GM19239 (cell line): ENCODE measurements around the gene COL4A2.

Experiments used
- DNase-seq: peaks from one replicate; pipeline ENCODE4 v3.0.0; 2011; ENCODE audit warnings: low spot score; ENCODE audit not compliant: insufficient read length
- FAIRE-seq: peaks from 2 replicates; lab custom pipeline; 2011; peaks lifted over from hg19 to GRCh38; lab: Jason Lieb, UNC

COL4A2 gene

DNA sequence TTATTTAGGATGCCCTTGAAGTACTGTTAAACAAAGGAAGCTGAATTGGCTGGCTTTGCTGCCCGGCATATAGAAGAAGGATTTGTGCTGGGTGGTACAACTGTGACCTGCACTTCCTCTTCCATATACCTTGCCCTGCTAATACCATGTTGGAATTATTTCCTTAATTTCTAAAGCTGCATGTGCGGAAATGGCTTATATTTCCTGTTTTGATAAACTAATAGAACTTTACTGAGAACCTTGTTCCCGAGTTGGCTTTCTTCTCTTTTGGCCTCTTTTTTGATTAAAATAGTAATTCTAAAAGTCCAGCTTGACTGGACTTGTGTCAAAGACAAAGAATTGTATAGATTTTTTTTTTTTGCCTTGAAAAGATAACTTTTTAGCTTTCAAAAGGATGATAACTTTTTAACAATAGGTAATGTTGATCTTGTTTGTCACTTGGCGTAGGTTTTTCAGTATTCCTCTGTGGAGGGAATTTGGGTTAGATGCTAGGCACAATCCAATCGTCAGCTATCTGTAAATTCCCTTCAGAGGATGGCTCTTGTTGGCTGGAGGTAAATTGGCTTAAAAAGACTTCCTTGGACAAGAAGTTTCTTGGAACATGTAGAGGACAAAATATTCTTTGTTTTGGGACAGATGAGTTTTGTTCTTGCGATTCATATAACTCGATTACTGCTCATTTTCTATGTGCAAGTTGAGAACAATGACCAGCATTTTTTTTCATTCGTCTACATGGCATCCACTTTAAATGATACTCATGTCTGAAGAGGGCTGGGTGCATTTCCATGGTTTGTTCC, 41.4 kb downstream of the COL4A2 start:
- DNase-seq: no peak
- FAIRE-seq: no peak

DNA sequence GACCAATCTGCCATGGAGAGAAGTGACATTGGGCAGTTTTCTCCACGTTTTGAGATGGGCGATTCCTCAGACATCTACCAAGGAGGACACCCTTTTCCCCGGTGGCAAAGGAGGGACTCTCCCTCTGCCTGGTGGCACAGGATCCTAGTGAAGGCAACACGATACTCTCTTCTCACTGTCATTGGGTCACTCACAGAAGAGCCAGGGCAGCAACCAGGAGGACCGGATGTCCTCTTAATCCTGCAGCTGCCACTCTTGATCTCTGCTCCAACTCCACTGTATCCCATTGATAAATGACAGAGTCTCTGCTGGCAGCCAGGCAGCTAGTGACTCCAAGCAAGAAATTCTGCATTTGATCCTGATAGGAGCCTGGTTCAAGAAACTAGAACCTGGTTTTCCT, 42.2 kb downstream of the COL4A2 start:
- DNase-seq (no peak), FAIRE-seq (no peak)

DNA sequence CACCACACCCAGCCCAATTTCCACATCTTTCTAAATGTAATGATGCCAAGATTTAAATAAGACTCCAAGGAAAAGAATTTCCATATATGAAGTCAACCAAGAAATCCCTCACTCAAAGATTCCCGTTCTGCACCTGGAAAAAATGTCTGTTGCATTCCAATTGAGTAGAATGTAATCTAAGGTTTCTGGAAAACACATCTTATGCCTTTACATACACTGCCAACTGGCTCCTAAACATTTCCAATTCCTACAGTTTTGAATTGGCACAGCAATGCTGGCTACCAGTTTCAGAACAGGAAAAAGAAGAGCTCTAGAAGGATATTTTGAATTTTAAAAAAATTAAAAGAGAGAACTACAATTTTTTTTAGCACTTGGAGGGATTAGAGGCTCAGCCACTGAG, 43.0 kb downstream of the COL4A2 start:
- FAIRE-seq: no peak
- no peak for DNase-seq

DNA sequence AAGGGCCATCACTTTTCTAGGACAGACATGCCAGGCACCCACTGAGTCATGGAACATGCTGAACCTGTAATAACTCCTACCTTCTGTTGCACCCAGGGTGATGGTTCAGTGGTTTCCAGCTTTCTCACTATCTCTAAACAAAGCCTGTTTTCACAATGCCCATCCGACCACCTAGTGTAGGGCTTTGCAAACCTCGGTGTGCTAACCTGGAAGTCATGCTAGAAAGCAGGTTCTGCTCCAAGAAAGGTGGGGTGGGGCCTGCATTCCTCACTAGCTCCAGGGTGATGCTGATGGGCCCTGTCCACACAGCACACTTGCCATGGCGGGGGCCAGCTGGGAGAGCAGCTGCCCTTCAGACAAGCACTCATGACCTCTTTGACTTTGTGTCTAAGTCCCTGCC, 43.4 kb downstream of the COL4A2 start:
- FAIRE-seq: no peak
- no peak for DNase-seq

DNA sequence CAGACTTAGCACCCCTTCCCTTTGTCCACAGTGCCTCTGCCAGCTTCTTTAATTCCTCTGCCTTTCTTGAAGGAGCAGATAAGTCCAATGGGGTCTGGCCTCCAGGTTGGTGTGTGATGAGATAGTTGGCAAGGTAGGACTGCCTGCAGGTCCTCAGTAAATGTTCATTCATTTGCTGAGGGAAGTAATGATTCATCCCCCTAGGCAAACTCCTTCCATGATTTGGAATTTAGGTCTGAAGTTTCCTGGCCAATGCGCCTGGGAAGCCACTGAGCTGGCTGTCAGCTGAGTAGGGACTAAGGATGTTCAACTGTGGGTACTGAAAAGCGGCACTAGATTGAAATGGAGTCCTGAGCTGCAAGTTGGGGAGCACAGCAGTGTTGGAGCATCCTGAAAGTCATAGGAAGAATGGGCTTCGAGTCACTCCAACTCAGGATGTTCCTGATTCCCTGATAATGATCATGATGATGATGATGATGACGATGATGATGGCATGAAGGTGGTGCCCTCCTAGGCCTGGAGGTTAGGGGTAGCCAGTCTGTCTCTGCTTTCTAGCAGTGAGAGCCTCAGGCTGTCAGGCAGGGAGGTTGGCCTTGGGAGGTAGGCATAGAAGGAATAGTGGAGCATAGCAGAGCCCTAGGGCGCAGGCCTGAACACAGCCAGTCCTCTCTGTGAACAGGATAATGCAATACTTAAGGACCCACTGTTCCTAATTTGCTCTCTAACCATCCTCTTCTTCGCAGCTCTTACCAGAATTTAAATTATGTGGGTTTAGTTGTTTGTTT, 44.7 kb downstream of the COL4A2 start:
- DNase-seq: no peak
- no peak for FAIRE-seq

DNA sequence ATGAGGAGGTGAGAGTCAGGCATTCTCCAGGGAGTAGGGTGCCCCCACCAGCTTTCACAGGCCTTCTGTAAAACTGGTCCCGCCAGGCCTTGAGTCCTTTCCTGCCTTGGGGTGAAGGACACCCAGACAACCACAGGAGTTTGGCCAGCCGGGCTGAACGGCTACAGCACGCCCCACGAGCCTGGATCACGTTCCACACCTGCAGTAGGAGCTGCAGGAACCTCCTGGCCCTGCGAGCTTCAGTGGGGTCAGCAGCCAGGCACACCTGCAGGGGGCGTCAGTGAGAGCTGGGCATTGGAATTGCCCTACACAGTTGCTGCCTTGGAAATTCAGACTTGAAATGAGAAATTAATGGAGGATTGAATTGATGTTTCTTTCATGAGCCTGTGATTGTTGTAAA, 45.7 kb downstream of the COL4A2 start:
- DNase-seq (no peak), FAIRE-seq (no peak)

DNA sequence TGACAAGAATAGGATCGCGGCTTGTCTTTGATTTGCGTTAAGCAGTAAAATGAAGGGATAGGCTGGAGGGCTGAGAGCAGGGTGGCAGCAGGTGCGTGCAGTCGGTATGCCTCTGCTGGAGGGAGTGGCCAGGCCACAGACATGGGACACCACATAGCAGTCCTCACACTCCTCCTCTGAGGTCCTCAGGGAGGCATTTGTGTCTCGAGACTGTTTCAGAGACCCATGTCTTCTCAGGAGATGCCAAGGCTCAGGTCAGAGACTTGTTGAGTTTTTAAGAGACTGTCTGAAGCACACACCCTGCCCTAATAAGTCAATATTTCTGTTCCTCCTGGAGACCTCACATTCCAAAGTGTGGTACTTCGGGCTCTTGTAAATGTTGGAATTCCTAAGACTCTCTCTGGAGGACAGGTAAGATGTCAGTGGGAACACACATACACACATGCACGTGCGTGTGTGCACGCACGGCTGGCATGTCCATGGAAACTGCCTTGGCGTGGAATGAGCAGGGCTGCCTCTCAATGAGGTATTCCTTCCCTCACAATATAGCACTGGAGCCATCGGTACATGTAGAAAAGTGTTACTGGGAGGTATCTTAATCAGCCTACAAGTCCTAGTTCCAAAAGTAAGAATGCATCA, 46.4 kb downstream of the COL4A2 start:
- FAIRE-seq: no peak
- no peak for DNase-seq

DNA sequence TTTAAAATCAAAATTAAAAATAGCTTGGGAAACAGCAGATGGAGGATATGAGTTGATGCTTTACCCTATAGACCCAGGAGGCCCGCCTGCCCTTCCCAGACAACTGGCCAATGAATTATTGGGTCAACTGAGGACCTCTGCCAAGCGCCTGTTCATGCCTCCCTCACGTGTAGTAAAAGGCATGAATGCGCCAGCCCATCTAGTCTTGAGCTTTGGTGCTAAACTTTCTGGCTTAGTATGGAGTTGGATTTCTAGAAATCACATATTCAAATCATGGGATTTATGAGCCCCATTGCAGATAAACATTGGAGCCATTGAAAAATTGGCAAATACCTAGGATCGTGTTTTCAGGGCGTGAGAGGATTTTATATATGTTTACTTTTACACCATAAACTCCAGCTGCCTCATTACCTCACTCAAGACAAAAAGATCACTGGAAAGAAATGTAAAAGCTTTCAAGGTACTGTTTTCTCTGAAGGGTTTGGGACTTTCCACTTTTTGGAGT, 47.1 kb downstream of the COL4A2 start:
- no peak for FAIRE-seq
- no peak for DNase-seq

DNA sequence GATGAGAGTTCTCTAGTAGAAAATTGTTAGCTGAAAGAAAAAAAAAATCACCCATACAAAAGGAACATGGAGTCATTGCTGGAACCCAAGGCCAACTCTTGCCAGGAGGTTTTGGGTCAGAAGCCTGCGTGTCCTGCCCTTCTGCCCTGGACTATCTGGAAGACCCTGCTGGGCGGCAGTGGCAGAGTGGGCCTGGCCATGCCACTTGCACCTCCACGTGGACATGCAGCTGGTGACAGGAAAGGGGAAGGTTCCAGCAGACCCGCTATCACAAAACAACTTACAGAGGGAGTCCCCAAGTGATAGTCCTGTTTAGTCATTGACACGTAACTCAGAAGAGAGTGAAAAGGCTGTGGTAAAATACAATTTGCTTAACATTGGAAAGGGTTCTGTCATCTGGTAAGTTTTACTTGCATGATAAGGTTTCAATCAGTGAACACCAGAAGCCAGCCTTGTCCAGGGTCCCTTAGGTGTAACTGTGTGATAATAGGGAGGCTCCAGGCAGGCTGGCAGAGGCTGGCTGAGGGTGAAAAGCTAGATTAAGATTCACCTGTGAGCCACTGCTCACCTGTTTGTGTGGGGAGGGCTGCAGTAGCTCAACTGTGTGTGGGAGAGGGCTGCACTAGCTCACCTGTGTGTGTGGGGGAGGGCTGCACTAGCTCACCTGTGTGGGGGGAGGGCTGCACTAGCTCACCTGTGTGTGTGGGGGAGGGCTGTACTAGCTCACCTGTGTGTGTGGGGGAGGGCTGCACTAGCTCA, 47.8 kb downstream of the COL4A2 start:
- no peak for DNase-seq
- FAIRE-seq: no peak

DNA sequence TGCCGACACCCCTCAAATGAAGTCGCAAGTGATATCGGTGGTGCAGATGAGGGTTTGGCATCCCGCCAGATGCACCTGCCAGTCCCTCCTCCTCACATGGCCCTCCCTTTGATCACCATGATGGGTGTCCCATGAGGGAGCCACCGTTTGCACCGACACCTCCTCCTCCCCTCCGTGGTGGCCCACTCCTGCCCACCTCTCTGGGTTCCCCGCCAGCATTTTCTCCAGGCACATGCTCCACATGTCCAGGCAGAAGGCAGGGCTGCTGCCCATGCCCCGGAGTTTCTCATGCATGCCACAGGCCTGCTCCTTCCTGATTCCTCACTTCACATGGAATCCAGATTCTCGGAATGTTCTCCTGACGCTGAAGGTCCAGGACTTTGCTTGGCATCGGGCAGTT, 49.3 kb downstream of the COL4A2 start:
- DNase-seq (no peak), FAIRE-seq (no peak)

DNA sequence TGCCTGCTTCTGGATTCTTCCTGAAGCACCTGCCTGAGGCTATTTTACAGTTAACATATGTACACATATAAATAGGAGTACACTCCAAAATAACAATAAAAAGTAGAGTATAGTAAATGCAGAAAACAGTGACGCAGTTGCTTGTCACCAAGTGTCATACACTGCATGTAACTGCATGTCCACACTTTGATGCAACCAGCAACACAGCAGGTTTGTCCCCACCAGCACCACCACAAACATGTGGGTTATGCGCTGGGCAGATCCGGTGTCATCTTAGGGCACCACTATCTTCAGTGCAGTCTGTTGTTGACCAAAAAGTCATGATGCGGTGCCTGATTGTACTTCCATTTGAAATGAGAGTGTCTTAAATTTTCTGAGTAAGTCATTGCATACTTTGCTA, 51.3 kb downstream of the COL4A2 start:
- no peak for DNase-seq

DNA sequence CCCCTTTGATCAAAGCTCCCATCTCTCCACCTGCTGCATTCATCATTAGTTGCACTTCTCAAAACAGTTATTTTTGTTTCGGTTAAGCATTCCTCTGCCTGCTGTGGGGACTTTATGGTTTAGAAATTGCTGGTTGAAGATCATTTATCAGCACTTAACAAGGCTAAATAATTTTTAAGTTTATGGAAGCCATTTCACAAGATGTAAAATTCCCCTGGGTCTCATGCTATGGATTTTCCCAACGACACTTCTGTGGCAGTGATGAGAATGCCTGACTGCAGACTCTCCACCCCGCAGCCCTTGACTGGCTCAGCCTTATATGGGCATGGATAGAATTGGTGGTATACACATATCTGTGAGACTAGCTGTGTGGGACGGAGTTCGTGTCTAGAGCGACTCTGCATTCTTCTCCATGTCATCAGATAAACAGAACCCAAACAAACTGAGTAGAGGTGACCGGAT, 52.8 kb downstream of the COL4A2 start:
- no peak for DNase-seq
- FAIRE-seq: no peak

More for the DNA sequence above, 51.3 kb downstream of the COL4A2 start:
- FAIRE-seq: no peak

DNA sequence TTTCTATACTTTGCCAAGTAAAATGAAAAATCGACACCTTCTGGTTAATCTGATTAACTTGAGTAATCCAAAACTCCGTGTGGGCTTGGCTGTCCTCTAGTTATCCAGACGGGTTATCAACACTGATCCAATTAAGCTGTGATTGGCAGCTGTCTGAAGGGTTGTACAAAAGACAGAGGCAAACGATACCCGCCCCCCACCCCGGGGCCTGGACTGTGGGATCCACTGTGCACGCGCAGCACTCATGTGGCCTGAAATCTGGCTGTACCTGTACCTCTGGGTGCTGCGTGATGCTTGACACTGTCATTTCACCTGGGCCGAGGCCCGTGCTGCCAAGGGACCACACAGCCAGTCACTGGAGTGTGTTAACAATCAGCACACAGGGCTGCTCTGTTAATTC, 53.5 kb downstream of the COL4A2 start:
- FAIRE-seq: no peak
- no peak for DNase-seq

DNA sequence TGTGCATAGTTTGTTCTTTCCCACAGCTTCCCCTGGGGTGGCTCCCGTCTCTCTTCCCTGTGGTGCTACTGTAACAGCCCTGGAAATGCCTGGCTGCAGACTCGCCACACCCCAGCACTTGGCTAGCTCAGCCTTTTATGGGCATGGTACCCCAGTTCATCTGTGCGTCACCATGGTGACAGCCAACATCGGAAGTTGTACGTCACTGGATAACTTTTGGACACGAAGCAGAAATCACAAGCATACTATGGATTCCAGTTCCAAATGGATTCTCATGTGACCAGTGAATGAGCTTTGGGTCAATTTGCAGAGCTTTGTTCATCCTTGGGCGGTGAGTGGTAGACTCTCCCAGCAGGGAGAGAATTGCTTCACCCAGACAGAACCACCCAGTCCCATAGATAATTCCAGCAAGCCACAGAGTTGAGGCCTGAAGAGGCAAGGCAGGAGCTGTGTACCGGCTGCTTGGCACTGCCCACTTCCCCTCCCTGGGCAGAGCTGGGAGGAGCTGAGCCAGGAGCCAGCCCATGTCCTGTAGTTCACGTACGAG, 54.4 kb downstream of the COL4A2 start:
- DNase-seq: no peak
- FAIRE-seq: no peak

DNA sequence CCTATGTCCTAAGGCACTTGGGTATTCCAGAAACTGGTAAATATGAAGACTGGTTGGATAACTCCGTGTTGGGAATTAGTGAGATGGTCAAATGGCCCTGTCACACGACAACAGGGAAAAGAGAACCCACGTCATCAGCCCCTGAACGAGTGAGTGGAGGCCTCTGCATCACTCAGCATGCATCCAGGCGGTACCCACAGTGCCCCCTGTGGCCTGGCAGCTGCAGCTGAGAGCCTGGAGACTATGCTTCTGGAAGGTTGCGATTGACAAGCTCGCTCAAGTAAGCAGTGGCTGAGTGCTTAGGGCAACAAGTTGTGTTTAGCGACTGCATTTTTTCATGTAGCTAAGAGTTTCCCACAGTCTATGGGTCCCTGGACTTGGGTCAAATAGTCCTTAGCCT, 55.9 kb downstream of the COL4A2 start:
- DNase-seq (no peak), FAIRE-seq (no peak)

DNA sequence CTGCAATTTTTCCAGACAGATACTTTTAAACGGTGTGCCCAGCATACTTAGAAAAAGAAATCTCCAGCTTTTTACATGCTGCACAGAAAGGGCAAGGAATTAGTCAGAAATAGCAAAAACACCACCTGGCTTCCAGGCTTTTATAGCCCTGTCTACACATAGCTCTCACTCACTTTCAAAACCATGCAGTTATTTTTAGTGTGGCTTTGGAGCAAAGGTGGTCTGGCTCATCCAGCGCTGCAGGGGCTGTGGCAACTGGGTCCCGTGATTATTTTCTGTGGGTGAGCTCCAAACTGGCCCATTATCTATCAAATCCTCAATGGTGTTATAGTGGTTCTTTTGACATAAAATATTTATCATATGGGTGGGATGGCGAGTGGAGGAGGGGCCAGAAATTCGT, 57.0 kb downstream of the COL4A2 start:
- FAIRE-seq (no peak), DNase-seq (no peak)

DNA sequence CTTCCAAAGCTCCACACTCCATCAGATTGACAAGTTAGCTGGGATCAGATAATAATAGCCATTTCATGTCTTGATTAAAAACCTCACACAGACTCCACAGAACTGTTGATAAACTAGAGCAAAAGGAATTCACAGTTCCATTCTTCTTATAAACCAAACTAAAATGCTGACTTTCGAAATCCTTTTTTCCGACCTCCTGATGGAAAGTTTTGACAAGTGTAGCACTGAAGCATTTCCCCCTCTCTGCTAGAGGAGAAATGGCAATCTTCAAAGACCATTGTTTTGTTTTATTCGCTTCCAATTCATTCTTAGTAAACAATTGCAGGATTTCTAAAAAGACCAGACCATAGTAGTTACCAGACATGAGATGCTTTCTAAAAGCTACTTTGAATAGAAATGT, 58.8 kb downstream of the COL4A2 start:
- DNase-seq: no peak
- no peak for FAIRE-seq

DNA sequence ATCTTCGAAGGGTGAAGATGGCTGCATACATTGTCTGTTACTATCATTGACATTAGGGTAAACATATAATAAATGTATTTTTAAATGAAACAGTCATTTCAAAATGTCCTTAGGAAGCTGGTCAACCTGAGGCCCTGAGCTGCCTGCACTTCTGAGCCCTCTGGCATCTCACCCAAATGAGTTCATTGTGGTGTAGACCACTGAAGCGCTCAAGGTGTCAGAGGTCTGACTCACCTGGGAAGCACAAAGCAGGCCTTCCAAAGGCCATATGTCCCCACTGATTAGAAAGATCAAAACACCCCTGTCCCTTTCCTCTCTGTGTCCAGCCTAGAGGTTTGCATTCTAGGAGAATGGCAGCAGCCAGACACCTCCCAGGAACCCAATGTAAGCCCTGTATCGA, 59.6 kb downstream of the COL4A2 start:
- no peak for DNase-seq
- no peak for FAIRE-seq

DNA sequence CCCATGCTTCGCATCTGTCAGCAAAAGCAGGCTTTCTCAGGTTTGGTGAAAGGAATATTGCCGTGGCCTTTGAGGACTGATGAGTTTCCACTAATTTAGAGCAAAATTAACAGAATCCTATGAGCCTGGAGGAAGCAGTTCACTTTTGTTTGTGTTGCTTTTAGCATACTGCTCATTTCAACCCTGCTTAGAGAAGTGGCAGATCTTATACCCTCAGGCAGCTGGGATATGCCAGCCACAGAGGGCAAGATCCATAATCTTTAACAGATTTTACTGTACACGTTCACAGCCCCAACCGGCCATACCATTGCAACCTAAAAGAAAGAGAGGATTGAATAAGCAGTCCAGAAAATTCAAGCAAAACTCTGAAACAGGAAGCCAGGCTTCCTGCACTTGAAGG, 60.5 kb downstream of the COL4A2 start:
- DNase-seq (no peak), FAIRE-seq (no peak)

DNA sequence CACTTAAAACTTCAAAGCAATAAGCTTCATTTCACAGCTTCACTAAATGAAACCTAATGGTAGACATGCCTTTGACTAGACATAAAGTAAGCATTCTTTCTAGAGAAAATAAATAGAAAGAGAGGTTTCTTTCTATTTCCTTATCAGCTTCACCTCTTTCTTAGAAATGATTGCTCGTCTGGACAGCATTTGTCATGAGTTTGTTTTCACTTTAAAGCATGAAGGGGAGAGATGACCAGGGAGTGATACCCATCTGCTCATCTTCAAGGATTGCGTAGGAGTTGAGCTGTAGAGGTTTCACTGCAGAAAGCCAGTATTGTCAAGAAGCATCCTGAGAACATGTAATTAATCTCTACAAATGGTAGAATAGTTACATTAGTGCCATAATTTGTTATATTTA, 61.3 kb downstream of the COL4A2 start:
- FAIRE-seq (no peak), DNase-seq (no peak)
